ENCODE results near the gene OR8B3.
A peak's percentile ranks its signal among the peaks of the same experiment; 100 is the strongest.
"Not testable (repeated sequence)": the region's sequence is repeated elsewhere in the genome, so short reads cannot be mapped to it uniquely, and the experiment has no call there.

Gene OR8B3, protein sequence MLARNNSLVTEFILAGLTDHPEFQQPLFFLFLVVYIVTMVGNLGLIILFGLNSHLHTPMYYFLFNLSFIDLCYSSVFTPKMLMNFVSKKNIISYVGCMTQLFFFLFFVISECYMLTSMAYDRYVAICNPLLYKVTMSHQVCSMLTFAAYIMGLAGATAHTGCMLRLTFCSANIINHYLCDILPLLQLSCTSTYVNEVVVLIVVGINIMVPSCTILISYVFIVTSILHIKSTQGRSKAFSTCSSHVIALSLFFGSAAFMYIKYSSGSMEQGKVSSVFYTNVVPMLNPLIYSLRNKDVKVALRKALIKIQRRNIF

DNA sequence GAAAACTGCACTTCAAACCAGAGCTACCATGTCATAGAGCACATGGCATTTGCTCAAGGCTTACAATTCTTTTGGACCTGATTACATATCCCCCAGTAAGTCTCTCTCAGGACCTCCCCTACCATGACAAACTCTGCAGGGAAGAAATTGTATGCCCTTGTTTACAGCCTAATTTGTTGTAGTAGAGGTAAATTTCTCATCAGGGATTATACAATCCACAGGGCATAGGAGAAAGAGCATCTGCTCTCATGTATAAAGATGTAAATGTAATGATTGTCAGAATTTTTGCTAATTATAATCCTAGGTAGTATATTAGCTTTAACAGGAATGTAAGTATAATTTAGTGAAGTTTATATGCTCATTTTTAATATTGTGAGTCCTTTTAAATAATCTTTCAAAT is at the start of gene OR8B3:
Gene OR8B3, minus strand, starts transcription at position 101 of the 400 bp plus-strand sequence. CDS start 1,673 bp downstream, outside the sequence.
- DNase-seq = no peak

DNA sequence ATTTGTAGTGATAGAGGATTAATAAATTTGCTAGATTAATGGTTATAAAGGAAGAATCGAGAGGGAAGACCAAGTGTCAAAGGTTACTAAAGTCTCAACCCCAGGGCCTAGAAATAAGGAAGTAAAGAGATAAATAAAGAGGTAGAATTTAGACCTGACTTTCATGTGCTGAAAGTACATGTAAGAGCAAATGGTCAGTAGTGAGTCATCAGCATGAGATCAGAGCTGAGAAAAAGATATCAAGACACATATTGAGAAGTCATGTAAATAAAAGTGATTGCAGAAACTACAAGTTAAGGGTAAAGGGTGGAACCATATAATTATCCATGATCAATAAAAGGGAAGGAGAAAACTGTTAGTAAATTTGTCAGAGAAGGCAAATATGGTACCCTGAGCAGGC is 48.1 kb upstream of the OR8B3 start:
- DNase-seq = no peak

DNA sequence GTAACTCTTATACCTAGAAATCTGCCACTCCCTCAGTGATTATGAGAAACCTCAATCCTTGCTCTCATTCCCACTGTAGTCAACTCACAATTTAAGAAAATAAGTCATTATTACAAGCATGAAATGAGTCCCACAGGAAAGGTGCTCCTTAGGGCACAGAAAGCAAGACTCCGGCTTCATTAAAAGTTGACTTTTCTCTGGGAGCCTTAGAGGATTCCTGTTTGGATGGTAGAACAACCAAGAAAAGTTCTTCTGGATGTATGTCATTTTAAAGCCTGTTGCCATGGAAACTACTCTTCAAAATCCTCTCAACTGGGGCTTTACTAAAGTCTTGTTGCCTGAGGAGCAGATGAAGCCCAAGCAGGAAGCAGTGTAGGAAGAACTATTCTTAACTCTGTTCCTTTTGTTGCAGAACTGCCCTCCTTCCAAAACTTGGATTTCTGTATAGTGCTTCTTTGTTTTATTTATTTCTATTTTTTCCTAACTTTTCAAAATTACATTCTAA is 46.9 kb upstream of the OR8B3 start, which contains the start of gene OR8B8:
Gene OR8B8, minus strand, starts transcription at position 51 of the 505 bp plus-strand sequence. CDS start 4,611 bp downstream, outside the sequence.
- DNase-seq = no peak

DNA sequence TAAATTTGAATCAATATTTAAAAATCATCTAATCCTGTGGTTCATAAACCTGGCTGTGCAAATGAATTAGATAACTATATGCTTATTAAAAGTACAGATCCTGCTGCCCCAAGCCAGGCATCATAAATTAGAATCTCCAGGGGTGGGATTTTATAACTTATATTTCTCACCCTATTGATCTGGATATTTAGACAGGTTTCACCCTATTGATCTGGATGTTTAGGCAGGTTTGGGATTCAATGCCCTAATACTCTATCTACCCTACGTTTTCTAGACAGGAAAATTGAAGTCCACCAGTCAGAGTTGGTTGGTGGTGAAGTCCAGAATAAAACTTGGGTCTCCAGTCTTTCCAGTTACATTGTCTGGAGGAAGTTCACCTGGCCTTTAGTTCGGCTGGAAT is 44.0 kb upstream of the OR8B3 start:
- no peak for DNase-seq

DNA sequence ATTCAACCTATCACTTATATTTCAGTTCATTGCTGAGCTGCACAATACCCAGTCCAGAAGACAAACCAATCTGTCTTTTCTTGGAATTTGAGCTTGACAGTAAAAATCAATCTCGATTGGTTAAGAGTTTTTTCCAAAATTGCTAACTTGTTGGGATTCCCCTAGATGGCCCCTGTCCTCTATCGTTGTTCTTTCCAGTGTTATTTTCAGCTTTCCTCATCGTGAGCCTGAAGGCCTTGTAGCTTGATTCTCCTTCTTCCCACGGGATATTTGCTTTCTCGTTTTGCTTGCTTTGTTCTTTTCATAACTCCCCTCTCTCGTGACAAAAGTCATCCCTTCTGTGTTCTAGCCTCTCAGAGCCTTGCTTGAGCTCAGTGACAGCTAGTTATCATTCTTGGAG is 43.6 kb upstream of the OR8B3 start:
- no peak for DNase-seq

DNA sequence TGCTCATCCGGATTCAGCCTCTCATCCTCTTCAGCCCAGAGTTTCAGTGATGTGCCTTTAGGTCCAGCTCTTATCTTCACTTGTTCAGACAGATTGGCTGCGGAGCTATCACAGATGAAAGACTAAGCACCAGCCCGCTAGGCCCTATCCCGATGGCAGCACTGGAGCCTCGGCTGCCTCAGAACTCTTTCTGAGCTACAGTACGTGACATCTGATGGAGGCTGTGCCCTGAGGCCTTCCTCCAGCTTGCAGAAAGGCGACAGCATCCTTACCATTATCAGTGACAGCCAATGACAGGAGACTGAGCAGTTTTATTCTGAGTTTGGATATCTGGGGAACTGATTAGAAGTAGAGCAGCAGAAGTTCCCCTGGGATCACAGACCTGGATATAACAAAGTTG is 42.7 kb upstream of the OR8B3 start:
- DNase-seq = no peak

DNA sequence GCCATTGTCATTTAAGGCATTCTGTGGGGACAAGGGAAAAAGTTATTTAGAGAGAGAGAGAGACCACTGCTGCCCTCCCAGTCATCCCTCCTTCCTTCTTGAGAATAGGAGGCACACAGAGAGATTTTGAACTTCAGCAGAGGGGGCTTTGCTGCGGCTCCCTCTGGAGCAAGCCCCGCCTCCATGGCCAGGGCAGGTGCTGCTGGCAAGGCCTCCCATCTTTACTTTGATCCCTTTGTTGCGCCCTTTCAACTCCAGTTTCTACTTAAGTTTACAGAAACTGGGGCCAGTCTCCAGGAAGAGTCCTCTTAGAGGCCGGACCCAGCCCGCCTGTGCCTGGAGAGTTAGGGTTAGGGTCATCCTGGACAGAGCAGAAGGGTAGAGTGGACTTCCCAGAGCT is 42.3 kb upstream of the OR8B3 start:
- DNase-seq = no peak

- DNase-seq = no peak
These were observed 41.8 kb upstream of the OR8B3 start for GRCh38 chr11:124440608-124441007.

GRCh38 chr11:124434699-124435098 is 35.9 kb upstream of the OR8B3 start:
- DNase-seq = no peak

- DNase-seq = no peak
These were observed 30.8 kb upstream of the OR8B3 start for GRCh38 chr11:124429599-124429998.

DNA sequence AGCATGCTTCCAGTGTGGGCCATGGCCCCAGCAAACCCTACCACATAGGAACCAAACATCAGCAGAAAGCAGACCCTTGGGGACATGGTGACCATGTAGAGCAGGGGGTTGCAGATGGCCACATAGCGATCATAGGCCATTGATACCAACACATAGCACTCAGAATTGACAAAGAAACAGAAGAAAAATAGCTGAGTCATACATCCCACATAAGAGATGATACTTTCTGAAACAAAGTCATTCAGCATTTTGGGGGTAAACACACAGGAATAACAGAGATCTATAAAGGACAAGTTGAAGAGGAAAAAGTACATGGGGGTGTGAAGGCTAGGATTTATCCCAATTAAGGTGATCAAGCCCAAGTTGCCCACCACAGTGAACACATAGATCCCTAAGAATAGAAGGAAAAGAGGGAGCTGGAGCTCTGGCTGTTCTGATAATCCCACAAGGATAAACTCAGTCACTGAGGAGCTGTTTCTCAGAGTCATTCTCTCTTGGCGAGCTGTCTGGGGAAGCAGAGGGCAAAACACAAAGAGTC is 25.6 kb upstream of the OR8B3 start, which contains the start of gene OR8B4:
Gene OR8B4, minus strand, starts transcription at position 488 of the 538 bp plus-strand sequence. Its CDS starts 0 bp downstream, at position 488.
- DNase-seq = no peak

GRCh38 chr11:124421043-124421442 is 22.2 kb upstream of the OR8B3 start:
- no peak for DNase-seq

DNA sequence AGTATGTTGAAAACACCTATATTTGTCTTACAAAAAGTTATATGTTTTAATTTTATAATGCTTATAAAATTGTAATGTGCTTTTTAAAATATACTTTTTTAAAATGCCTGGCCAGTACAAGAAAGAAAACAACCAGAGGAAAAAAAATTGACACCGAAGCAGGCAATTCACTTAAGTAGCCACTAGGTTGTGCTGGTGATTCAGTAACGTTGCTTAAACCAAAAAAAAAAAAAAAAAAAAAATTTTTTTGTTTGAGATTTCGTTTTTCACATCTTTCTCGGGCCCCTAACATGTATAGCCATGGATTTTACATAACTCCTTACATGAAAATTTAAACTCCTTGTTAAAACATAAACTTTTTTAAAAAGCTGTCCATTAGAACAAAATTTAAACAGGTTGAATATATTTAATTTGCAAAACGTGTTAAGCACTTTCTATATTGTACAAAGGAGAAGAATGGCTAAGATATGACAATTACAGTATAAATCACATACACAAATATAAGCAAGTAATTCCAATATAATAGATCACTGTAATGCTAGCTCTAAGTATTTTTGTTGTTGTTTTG is 16.6 kb upstream of the OR8B3 start:
- peak; percentile 16 for DNase-seq

DNA sequence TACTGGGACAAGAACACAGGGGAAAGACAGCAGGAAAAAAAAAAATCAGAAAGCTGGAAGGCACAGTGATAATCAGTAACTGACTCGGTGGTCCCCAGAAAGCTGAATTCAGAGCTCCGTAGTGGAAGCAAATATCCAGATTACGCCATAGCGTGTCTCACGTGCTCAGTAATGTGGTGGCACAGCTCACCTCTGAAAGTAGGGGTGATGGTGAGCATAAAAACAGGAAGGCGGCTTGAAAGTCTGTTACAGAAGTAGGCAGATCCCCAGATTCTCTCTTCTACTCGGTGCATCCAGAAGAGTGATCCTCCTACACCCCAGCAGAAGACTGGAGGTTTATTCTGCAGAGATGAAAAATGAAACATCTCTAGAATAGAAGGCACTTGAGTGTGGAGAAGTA is 11.1 kb upstream of the OR8B3 start:
- DNase-seq = no peak

GRCh38 chr11:124405581-124405980 is 6.8 kb upstream of the OR8B3 start:
- DNase-seq = no peak

GRCh38 chr11:124403186-124403585 is 4.4 kb upstream of the OR8B3 start:
- not testable (repeated sequence) for DNase-seq

GRCh38 chr11:124402326-124402922 is 3.6 kb upstream of the OR8B3 start:
- peak; percentile 42 for DNase-seq

DNA sequence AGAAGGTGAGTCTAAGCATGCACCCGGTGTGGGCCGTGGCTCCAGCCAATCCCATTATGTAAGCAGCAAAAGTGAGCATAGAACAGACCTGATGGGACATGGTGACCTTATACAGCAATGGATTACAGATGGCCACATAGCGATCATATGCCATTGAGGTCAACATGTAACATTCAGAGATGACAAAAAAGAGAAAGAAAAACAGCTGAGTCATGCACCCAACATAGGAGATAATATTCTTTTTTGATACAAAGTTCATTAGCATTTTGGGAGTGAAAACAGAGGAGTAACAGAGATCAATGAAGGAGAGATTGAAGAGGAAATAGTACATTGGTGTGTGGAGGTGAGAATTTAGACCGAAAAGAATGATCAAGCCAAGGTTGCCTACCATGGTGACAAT is 2.0 kb downstream of the OR8B3 start:
- DNase-seq = not testable (repeated sequence)

- DNase-seq = no peak
These were observed 4.4 kb downstream of the OR8B3 start for GRCh38 chr11:124394408-124394807.

DNA sequence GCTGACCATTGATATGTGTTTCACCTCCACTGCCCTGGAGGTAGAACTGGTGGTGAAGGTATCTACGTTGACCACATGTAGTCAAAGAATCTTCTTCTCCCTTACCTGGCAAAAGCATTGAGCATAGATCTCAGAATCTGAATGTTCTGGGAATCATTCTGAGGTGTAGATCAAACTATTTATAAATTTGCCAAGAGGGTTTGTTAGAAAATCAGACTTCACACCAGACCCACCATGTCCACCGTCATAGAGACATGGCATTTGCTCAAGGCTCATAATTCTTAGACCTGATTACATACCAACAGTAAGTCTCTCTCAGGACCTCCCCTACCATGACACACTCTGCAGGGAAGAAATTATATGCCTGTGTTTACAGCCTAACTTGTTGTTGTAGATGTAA is 14.4 kb downstream of the OR8B3 start, which contains the start of gene OR8B2:
Gene OR8B2, minus strand, starts transcription at position 101 of the 400 bp plus-strand sequence. CDS start 1,156 bp downstream, outside the sequence.
- DNase-seq = no peak

DNA sequence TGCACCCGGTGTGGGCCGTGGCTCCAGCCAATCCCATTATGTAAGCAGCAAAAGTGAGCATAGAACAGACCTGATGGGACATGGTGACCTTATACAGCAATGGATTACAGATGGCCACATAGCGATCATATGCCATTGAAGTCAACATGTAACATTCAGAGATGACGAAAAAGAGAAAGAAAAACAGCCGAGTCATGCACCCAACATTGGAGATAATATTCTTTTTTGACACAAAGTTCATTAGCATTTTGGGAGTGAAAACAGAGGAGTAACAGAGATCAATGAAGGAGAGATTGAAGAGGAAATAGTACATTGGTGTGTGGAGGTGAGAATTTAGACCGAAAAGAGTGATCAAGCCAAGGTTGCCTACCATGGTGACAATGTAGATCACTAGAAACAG is 16.0 kb downstream of the OR8B3 start:
- not testable (repeated sequence) for DNase-seq

DNA sequence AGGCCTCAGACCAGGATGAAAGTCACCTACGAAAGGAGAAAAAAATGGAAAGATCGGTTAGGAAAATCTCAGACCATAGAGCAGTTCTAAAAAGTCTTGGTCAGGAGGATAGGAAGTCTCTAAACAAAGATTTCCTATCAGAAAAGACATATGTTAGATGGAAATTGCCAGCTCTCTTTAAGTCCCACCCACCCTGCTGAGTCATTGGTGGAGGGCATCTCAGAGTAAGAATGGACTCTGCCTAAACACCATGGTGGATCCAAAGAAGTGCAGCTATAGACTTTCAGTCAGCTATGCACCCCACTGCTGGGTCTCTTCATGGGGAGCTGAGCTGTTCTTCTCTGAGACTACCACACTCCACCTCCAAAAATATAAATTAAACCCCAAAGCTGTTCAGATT is 18.2 kb downstream of the OR8B3 start:
- no peak for DNase-seq

GRCh38 chr11:124376280-124376679 is 22.5 kb downstream of the OR8B3 start:
- DNase-seq = no peak

All from CD4-positive, alpha-beta T cell treated with Interleukin-10 for 1 hour (primary cell).